OCI-M2 (cell line): ENCODE results near the gene MARK3.
"Not testable (repeated sequence)": the region's sequence is repeated elsewhere in the genome, so short reads cannot be mapped to it uniquely, and the experiment has no call there.

ENCODE experiments used
- DNase-seq: peaks from one replicate; lab custom pipeline; 2025; ENCODE audit not compliant: unreplicated experiment; lab: John Stamatoyannopoulos, UW

MARK3 gene

GRCh38 chr14:103510724-103511693 is 125.8 kb downstream of the MARK3 start:
- DNase-seq = no peak

- DNase-seq = not testable (repeated sequence)
These were observed 127.0 kb downstream of the MARK3 start for GRCh38 chr14:103512180-103512579.

- no peak for DNase-seq
These were observed 127.7 kb downstream of the MARK3 start for GRCh38 chr14:103512701-103513611.

- no peak for DNase-seq
These were observed 129.6 kb downstream of the MARK3 start for GRCh38 chr14:103514596-103515421.

GRCh38 chr14:103516426-103517173 is 131.4 kb downstream of the MARK3 start:
- DNase-seq = no peak

GRCh38 chr14:103517174-103517566 is 132.0 kb downstream of the MARK3 start:
- no peak for DNase-seq

GRCh38 chr14:103517721-103518421 is 132.7 kb downstream of the MARK3 start:
- DNase-seq = no peak

- DNase-seq = no peak
These were observed 133.3 kb downstream of the MARK3 start for GRCh38 chr14:103518422-103519042.

GRCh38 chr14:103519043-103519836 is 134.0 kb downstream of the MARK3 start:
- DNase-seq = peak; percentile 72

GRCh38 chr14:103519837-103520212 is 134.6 kb downstream of the MARK3 start:
- no peak for DNase-seq

GRCh38 chr14:103520269-103520656 is 135.0 kb downstream of the MARK3 start:
- DNase-seq = no peak

GRCh38 chr14:103520657-103521437 is 135.6 kb downstream of the MARK3 start:
- no peak for DNase-seq

- DNase-seq = no peak
These were observed 136.3 kb downstream of the MARK3 start for GRCh38 chr14:103521438-103521950.

- no peak for DNase-seq
These were observed 136.8 kb downstream of the MARK3 start for GRCh38 chr14:103521951-103522563.

- no peak for DNase-seq
These were observed 137.7 kb downstream of the MARK3 start, which contains the start of gene CKB for GRCh38 chr14:103522649-103523574. Gene CKB (minus strand): TSS chr14:103522830. CDS start chr14:103522493, 337 bp downstream.

- no peak for DNase-seq
These were observed 138.3 kb downstream of the MARK3 start for GRCh38 chr14:103523575-103523954.
